ENCODE data around the gene XRCC4.

DNA sequence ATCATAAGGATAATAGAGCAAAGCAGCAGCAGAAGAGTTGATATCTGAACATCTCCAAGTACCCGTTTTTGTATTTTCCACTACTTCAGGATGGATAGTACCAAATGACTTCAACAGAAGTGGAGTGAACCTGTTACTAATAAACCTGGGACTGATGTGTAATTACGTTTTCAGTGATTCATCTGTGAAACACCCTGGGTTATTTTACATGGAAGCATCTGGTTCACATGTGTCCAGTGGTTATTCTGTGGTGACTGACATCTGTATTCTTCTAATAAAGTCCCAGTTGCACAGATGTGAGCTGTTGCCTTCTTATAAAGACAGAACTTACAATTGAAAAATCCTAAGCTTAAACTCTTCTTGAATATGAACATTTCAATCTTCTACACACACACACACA, 254.5 kb downstream of the XRCC4 start:
- TF ChIP-seq RAD21 (IDR thresholded peaks at IDR 0.05) (no peak), EGR1 (IDR thresholded peaks at IDR 0.05; ENCODE audit: low read depth in 2 of 2) (no peak)
- TF ChIP-seq, protein P1, sequence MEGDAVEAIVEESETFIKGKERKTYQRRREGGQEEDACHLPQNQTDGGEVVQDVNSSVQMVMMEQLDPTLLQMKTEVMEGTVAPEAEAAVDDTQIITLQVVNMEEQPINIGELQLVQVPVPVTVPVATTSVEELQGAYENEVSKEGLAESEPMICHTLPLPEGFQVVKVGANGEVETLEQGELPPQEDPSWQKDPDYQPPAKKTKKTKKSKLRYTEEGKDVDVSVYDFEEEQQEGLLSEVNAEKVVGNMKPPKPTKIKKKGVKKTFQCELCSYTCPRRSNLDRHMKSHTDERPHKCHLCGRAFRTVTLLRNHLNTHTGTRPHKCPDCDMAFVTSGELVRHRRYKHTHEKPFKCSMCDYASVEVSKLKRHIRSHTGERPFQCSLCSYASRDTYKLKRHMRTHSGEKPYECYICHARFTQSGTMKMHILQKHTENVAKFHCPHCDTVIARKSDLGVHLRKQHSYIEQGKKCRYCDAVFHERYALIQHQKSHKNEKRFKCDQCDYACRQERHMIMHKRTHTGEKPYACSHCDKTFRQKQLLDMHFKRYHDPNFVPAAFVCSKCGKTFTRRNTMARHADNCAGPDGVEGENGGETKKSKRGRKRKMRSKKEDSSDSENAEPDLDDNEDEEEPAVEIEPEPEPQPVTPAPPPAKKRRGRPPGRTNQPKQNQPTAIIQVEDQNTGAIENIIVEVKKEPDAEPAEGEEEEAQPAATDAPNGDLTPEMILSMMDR (IDR thresholded peaks at IDR 0.05; ENCODE audit: low read depth, low read length, missing input control): no peak
